Neural progenitor cell (in vitro differentiated cells): ENCODE measurements around the gene ESR2.

Experiments used
- EZH2 ChIP-seq: fragments of 200-600 bp; sonication (generic); IDR thresholded peaks from 2 replicates; pipeline ENCODE4 v1.6.1; 2017; ENCODE audit warnings: antibody characterized with exemption, mild to moderate bottlenecking, moderate library complexity
- TF ChIP-seq, protein P1 (sequence below): fragments of 200-600 bp; sonication (generic); IDR thresholded peaks from 2 replicates; pipeline ENCODE4 v1.5.1; 2017; ENCODE audit warnings: antibody characterized with exemption, mild to moderate bottlenecking

DNA sequence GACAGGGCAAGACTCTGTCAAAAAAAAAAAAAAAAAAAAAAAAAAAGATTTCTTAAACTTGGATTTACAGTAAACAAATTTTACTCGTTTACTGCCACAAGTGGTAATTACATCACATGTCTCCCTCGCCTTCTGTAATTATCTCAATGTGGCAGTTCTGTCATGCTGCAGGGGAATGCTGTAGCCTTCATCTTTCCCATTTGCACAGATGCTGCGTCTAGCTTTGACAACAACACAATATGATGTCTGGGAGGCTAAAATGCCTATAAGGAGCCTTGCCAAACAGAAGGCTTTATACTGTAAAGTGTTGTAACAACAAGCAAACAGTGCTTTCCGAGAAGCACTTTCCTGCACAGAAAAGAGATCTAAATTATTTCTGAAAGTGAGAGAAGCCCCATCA lies 48.7 kb downstream of the ESR2 start:
- TF ChIP-seq, protein P1, sequence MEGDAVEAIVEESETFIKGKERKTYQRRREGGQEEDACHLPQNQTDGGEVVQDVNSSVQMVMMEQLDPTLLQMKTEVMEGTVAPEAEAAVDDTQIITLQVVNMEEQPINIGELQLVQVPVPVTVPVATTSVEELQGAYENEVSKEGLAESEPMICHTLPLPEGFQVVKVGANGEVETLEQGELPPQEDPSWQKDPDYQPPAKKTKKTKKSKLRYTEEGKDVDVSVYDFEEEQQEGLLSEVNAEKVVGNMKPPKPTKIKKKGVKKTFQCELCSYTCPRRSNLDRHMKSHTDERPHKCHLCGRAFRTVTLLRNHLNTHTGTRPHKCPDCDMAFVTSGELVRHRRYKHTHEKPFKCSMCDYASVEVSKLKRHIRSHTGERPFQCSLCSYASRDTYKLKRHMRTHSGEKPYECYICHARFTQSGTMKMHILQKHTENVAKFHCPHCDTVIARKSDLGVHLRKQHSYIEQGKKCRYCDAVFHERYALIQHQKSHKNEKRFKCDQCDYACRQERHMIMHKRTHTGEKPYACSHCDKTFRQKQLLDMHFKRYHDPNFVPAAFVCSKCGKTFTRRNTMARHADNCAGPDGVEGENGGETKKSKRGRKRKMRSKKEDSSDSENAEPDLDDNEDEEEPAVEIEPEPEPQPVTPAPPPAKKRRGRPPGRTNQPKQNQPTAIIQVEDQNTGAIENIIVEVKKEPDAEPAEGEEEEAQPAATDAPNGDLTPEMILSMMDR: no peak
- no peak for TF ChIP-seq EZH2
